MCF 10A (cell line): Measurements from ENCODE around the gene BGLAP. TPM values are rescaled to one million over a fixed set of nuclear protein-coding genes. Genes with fewer than 3 reads are reported as not detected.

Source experiments
- BruUV-seq: library from RNA; stranded (reverse); fragments of 400-500 nt; replicated peaks from 2 replicates; lab custom pipeline; 2021; lab: Mats Ljungman, UMichigan
- CTCF ChIA-PET: fragments of 300-600 bp; sonication (Branson Sonifier 250); formaldehyde crosslinking; extraction: SDS; loops from one replicate; lab custom pipeline; 2021; ENCODE audit warnings: antibody characterized with exemption, inconsistent platforms; lab: Yijun Ruan, JAX
- POLR2A ChIA-PET: fragments of 300-600, 350-650 bp; sonication (Branson Sonifier 250); formaldehyde crosslinking; extraction: SDS; loops from one replicate; lab custom pipeline; 2020; ENCODE audit warnings: antibody characterized with exemption, inconsistent platforms; lab: Yijun Ruan, JAX
- DNase-seq: peaks from one replicate; pipeline ENCODE4 v3.0.0-alpha.2; 2018; ENCODE audit not compliant: unreplicated experiment
- H3K27ac Mint-ChIP-seq: one replicate; pipeline ENCODE4 v1.8.0; 2022; ENCODE audit warnings: mild to moderate bottlenecking, low read depth, mixed read lengths; ENCODE audit not compliant: unreplicated experiment
- H3K27me3 Mint-ChIP-seq: one replicate; pipeline ENCODE4 v1.8.0; 2022; ENCODE audit warnings: mixed read lengths; ENCODE audit not compliant: insufficient read depth, unreplicated experiment
- H3K36me3 Mint-ChIP-seq: one replicate; pipeline ENCODE4 v1.8.0; 2022; ENCODE audit warnings: mild to moderate bottlenecking, moderate library complexity, mixed read lengths; ENCODE audit not compliant: insufficient read depth, unreplicated experiment
- H3K4me1 Mint-ChIP-seq: one replicate; pipeline ENCODE4 v1.8.0; 2022; ENCODE audit warnings: mixed read lengths; ENCODE audit not compliant: insufficient read depth, unreplicated experiment
- H3K4me3 Mint-ChIP-seq: one replicate; pipeline ENCODE4 v1.8.0; 2022; ENCODE audit warnings: mild to moderate bottlenecking, moderate library complexity, mixed read lengths; ENCODE audit not compliant: unreplicated experiment
- H3K9me3 Mint-ChIP-seq: one replicate; pipeline ENCODE4 v1.8.0; 2022; ENCODE audit warnings: mixed read lengths; ENCODE audit not compliant: unreplicated experiment
- intact Hi-C: fragments of 100-400 bp; cut with micrococcal nuclease; formaldehyde crosslinking; loops from 2 replicates; pipeline ENCODE4 v1.14.1; 2022
- total RNA-seq: library from RNA; stranded (reverse); gene quantifications from 2 replicates; pipeline ENCODE4 v1.2.3, GENCODE V29; 2022
- TF ChIP-seq, protein P1 (sequence below): fragments of 200-600 bp; IDR thresholded peaks from one replicate; pipeline ENCODE4 v1.8.0; 2022; ENCODE audit warnings: antibody characterized with exemption, mild to moderate bottlenecking; ENCODE audit not compliant: unreplicated experiment

The BGLAP gene
- total RNA-seq, 1 experiment from 2014 or later = 1.9 TPM

GRCh38 chr1:156289857-156290256, 47.9 kb downstream of the BGLAP start:
- Mint-ChIP-seq H3K4me3 (no peak overlapping the region), H3K36me3 (peaks cover 36% of the 10 kb centered on the region), H3K4me1 (peaks cover 19% of the 10 kb centered on the region), H3K27me3 (no peaks in the 10 kb centered on the region), H3K9me3 (no peaks in the 10 kb centered on the region), H3K27ac (no peak overlapping the region)
- intact Hi-C loops = no loop called here
- DNase-seq = no peak
- CTCF ChIA-PET = interaction anchor here (0.7 kb wide), 1 partner anchor 64 kb away, joined by 4 read pairs; no protein-coding TSS in a partner anchor
- TF ChIP-seq, protein P1, sequence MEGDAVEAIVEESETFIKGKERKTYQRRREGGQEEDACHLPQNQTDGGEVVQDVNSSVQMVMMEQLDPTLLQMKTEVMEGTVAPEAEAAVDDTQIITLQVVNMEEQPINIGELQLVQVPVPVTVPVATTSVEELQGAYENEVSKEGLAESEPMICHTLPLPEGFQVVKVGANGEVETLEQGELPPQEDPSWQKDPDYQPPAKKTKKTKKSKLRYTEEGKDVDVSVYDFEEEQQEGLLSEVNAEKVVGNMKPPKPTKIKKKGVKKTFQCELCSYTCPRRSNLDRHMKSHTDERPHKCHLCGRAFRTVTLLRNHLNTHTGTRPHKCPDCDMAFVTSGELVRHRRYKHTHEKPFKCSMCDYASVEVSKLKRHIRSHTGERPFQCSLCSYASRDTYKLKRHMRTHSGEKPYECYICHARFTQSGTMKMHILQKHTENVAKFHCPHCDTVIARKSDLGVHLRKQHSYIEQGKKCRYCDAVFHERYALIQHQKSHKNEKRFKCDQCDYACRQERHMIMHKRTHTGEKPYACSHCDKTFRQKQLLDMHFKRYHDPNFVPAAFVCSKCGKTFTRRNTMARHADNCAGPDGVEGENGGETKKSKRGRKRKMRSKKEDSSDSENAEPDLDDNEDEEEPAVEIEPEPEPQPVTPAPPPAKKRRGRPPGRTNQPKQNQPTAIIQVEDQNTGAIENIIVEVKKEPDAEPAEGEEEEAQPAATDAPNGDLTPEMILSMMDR = no peak
- POLR2A ChIA-PET = no interaction called here
- no TSS peak for BruUV-seq

- no TSS peak for BruUV-seq
- H3K27me3 Mint-ChIP-seq = no peaks in the 10 kb centered on the region
- CTCF ChIA-PET = interaction anchor here (1.2 to 1.4 kb wide), 2 partner anchors 28 to 194 kb away, joined by 3 to 4 read pairs; no protein-coding TSS in a partner anchor
- intact Hi-C loops = no loop called here
- TF ChIP-seq, protein P1 = no peak
- H3K4me1 Mint-ChIP-seq = peaks cover 19% of the 10 kb centered on the region
- DNase-seq = no peak
- no peak overlapping the region for H3K4me3 Mint-ChIP-seq
- H3K27ac Mint-ChIP-seq = no peak overlapping the region
- no peaks in the 10 kb centered on the region for H3K9me3 Mint-ChIP-seq
- H3K36me3 Mint-ChIP-seq = peaks cover 39% of the 10 kb centered on the region
- POLR2A ChIA-PET = interaction anchor here (1.1 kb wide), 1 partner anchor 9 kb away, joined by 5 read pairs; the partner anchor contains the start of gene SMG5
These were observed 49.5 kb downstream of the BGLAP start for GRCh38 chr1:156291226-156292061.

Other genes starting within 250 kb of the BGLAP start
- 477 and 589 TPM in 2 replicates for gene SSR2, start 221.2 kb upstream of the BGLAP start, total RNA-seq
- gene UBQLN4, start 188.4 kb upstream of the BGLAP start, total RNA-seq = 49.0 and 51.4 TPM in 2 replicates
- 88.1 and 104 TPM in 2 replicates for gene LAMTOR2, start 187.4 kb upstream of the BGLAP start, total RNA-seq
- 1.6 and 5.5 TPM in 2 replicates for gene RAB25, start 181.0 kb upstream of the BGLAP start, total RNA-seq
- gene MEX3A, start 159.7 kb upstream of the BGLAP start, total RNA-seq = 0.88 and 0.91 TPM in 2 replicates
- 620 and 716 TPM in 2 replicates for gene LMNA, start 127.5 kb upstream of the BGLAP start, total RNA-seq
- gene SEMA4A, start 88.6 kb upstream of the BGLAP start, total RNA-seq = 1.5 and 4.7 TPM in 2 replicates
- gene SLC25A44, start 48.1 kb upstream of the BGLAP start, total RNA-seq = 28.7 and 32.3 TPM in 2 replicates
- gene PMF1, start 29.2 kb upstream of the BGLAP start, total RNA-seq = 51.0 and 77.7 TPM in 2 replicates
- 21.5 and 29.2 TPM in 2 replicates for gene PAQR6, start 5.9 kb downstream of the BGLAP start, total RNA-seq
- 118 and 140 TPM in 2 replicates for gene SMG5, start 40.6 kb downstream of the BGLAP start, total RNA-seq
- 8.1 and 12.5 TPM in 2 replicates for gene TMEM79, start 42.1 kb downstream of the BGLAP start, total RNA-seq
- gene GLMP, start 53.5 kb downstream of the BGLAP start, total RNA-seq = 12.9 and 17.5 TPM in 2 replicates
- 0.49 TPM in 1 of 2 replicates, not detected in the other for gene VHLL, start 57.1 kb downstream of the BGLAP start, total RNA-seq
- 495 and 574 TPM in 2 replicates for gene CCT3, start 96.1 kb downstream of the BGLAP start, total RNA-seq
- gene TSACC, start 96.3 kb downstream of the BGLAP start, total RNA-seq = 1.8 and 3.6 TPM in 2 replicates
- gene RHBG, start 127.0 kb downstream of the BGLAP start, total RNA-seq = not detected in 2 replicates